Upper lobe of left lung (tissue), 6 donors: ENCODE measurements around the gene TGOLN2. TPM values are rescaled to one million over a fixed set of nuclear protein-coding genes. Genes with fewer than 3 reads are reported as not detected.
A peak's percentile ranks its signal among the peaks of the same experiment; 100 is the strongest.

Experiments
- ATAC-seq, 2 donors: fragments of 200-7000 bp; cut with Tn5 transposase; one replicate each; pipeline ENCODE4 v1.9.1; 2022; ENCODE audit warnings: mild to moderate bottlenecking in 2 of 2, moderate library complexity in 2 of 2; ENCODE audit not compliant: low FRiP score in 2 of 2
- DNase-seq, 2 donors: peaks; one replicate each; pipeline ENCODE4 v3.0.0-alpha.2; 2019 to 2020
- H3K27ac ChIP-seq, 4 donors: fragments of 200-600 bp; sonication (generic); one replicate each; pipeline ENCODE4 v1.5.1; 2016 to 2019
- H3K27me3 ChIP-seq, 4 donors: fragments of 200-600 bp; sonication (generic); one replicate each; pipeline ENCODE4 v1.5.1; 2017 to 2019
- H3K36me3 ChIP-seq, 4 donors: fragments of 200-600 bp; sonication (generic); one replicate each; pipeline ENCODE4 v1.5.1; 2016 to 2019
- H3K4me1 ChIP-seq, 4 donors: fragments of 200-600 bp; sonication (generic); one replicate each; pipeline ENCODE4 v1.5.1; 2018 to 2019
- H3K4me3 ChIP-seq, 4 donors: fragments of 200-600 bp; sonication (generic); one replicate each; pipeline ENCODE4 v1.5.1; 2017 to 2019; ENCODE audit warnings: mild to moderate bottlenecking in 2 of 4, moderate library complexity in 1 of 4
- H3K9me3 ChIP-seq, 4 donors: fragments of 200-600 bp; sonication (generic); one replicate each; pipeline ENCODE4 v1.5.1; 2018 to 2019
- EP300 ChIP-seq, 4 donors: sonication (generic); formaldehyde crosslinking; IDR thresholded peaks; one replicate each; pipeline ENCODE4 v1.5.1; 2017; ENCODE audit warnings: antibody characterized with exemption in 4 of 4, control low read depth in 2 of 4
- POLR2A ChIP-seq, 4 donors: fragments of 450-650 bp; IDR thresholded peaks; one replicate each; pipeline ENCODE4 v1.5.1; 2016 to 2017; ENCODE audit warnings: antibody characterized with exemption in 4 of 4, mild to moderate bottlenecking in 2 of 4
- POLR2AphosphoS5 ChIP-seq, 2 donors: sonication (generic); formaldehyde crosslinking; IDR thresholded peaks; one replicate each; pipeline ENCODE4 v1.5.1; 2017; ENCODE audit warnings: antibody characterized with exemption in 2 of 2
- WGBS, 2 donors: methylation state at CpG; one replicate each; pipeline ENCODE4 v1.1.5; 2017 to 2018; 5-methylcytosine and 5-hydroxymethylcytosine counted together
- total RNA-seq, 6 donors: library from RNA; depleted of rRNA in 4 of 6; stranded (reverse); fragments of >200 nt in 4 of 6; gene quantifications; one replicate each; pipeline versions ENCODE4 v1.1.0 to v1.2.1, GENCODE V29; 2016 to 2021
- TF ChIP-seq, protein P1 (sequence below), 6 experiments: fragments of 450-650 bp in 4 of 6; fragments of 200-600 bp in 2 of 6; sonication (generic) in 2 of 6; IDR thresholded peaks; one replicate each; pipeline ENCODE4 v1.5.1; 2016 to 2019; ENCODE audit warnings: antibody characterized with exemption in 6 of 6
- donor health status: DM: no; HTN: no; CAD: no; lungs with moderate emphysema.
- donor health status: DM: no; HTN: yes; CAD: no; lungs with severe emphysema.

Gene TGOLN2
- total RNA-seq, 6 donors from 2014 or later = 128 to 172 (median 147) TPM

DNA sequence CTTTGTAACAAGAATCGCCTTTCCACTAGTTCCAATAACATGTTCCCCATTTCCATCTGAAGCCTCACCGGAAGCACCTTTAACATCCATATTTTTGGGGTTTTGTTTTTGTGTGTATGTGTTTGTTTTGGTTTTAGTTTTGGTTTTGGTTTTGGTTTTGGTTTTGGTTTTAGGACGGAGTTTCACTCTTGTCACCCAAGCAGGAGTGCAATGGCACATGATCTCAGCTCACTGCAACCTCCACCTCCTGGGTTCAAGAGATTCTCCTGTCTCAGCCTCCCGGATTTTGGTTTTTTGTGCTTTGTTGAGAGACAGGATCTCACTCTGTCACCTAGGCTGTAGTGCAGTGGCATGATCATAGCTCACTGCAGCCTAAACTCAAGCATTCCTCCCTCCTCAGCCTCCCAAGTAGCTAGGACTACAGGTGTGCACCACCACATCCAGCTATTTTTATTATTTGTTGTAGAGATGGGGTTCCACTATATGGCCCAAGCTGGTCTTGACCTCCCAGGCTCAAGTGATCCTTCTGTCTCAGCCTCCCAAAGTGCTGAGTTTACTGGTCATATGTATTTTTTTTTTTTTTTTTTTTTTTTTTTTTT, 36.3 kb downstream of the TGOLN2 start:
- peak overlapping the region in 1 of 4 donors; percentile 1 for H3K4me3 ChIP-seq
- peak overlapping the region in 3 of 4 donors; percentile 33 to 59 (median 54) for H3K27ac ChIP-seq
- peaks cover 4 to 9% (median 7%) of the 10 kb centered on the region in 4 donors for H3K4me1 ChIP-seq
- H3K9me3 ChIP-seq = no peaks in the 10 kb centered on the region
- 59 to 64% methylated on average over 4 of the region's 4 CpGs for WGBS, 2 donors
- DNase-seq = no peak
- no peaks in the 10 kb centered on the region for H3K27me3 ChIP-seq
- TF ChIP-seq POLR2A (IDR thresholded peaks at IDR 0.05) = no peak
- no peak for TF ChIP-seq POLR2AphosphoS5 (IDR thresholded peaks at IDR 0.05)
- TF ChIP-seq EP300 (IDR thresholded peaks at IDR 0.05) = no peak
- TF ChIP-seq, protein P1, sequence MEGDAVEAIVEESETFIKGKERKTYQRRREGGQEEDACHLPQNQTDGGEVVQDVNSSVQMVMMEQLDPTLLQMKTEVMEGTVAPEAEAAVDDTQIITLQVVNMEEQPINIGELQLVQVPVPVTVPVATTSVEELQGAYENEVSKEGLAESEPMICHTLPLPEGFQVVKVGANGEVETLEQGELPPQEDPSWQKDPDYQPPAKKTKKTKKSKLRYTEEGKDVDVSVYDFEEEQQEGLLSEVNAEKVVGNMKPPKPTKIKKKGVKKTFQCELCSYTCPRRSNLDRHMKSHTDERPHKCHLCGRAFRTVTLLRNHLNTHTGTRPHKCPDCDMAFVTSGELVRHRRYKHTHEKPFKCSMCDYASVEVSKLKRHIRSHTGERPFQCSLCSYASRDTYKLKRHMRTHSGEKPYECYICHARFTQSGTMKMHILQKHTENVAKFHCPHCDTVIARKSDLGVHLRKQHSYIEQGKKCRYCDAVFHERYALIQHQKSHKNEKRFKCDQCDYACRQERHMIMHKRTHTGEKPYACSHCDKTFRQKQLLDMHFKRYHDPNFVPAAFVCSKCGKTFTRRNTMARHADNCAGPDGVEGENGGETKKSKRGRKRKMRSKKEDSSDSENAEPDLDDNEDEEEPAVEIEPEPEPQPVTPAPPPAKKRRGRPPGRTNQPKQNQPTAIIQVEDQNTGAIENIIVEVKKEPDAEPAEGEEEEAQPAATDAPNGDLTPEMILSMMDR (IDR thresholded peaks at IDR 0.05) = no peak
- no peak for ATAC-seq
- H3K36me3 ChIP-seq = no peaks in the 10 kb centered on the region

DNA sequence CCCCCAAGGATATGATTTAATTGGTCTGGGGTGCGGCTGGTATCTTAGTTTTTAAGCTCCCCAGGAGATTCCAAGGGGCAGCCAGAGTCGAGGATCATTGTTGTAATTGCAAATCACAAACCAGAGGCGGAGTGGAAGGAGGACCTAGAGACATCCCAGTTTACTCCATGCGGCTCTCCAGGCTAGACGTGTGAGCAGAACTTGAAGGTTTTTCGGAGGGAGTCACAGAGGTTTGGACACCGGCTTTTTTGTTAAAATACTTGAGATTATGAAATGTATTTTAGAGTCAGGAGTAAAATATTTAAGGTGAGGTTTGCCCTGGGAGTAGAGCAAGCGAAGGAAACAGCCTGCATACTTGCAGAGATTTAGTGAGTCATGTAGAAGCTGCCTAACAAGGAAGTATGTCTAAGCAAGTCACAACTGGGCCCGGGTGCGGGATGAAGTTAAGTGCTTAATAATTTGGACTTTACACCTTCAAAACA, 39.5 kb downstream of the TGOLN2 start:
- Histone ChIP-seq H3K4me3 (no peak overlapping the region), H3K4me1 (peaks cover 4 to 16% (median 9%) of the 10 kb centered on the region in 4 donors), H3K27ac (no peak overlapping the region), H3K36me3 (peaks cover 0 to 3% (median 0%) of the 10 kb centered on the region in 4 donors), H3K27me3 (no peaks in the 10 kb centered on the region), H3K9me3 (no peaks in the 10 kb centered on the region)
- ATAC-seq = peak in 1 of 2 donors; percentile 70
- TF ChIP-seq, protein P1 (IDR thresholded peaks at IDR 0.05) = no peak
- TF ChIP-seq EP300 (IDR thresholded peaks at IDR 0.05) (no peak), POLR2A (IDR thresholded peaks at IDR 0.05) (no peak), POLR2AphosphoS5 (IDR thresholded peaks at IDR 0.05) (no peak)
- DNase-seq = no peak
- 80 to 81% methylated on average over 10 of the region's 10 CpGs for WGBS, 2 donors

DNA sequence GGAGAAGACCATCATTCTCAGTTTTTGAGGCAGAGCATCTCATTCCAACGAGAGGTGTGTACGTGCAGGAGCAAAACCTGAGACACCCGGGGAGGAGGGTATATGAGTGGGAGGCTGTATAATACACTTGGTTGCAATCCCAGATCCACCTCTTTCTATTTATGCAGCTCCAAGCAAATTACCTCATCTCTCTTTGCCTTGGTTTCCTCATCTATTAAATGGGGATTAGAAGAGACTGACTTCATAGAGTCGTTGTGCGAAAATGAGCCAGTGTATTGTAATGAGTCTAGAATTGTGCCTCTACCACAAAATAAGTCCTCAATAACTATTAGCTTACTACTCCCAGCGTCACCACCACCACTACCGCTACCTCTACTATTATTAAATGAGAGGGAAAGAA, 40.1 kb downstream of the TGOLN2 start:
- no peaks in the 10 kb centered on the region for H3K27me3 ChIP-seq
- WGBS, 2 donors = 92 to 93% methylated on average over 7 of the region's 7 CpGs
- TF ChIP-seq, protein P1 (IDR thresholded peaks at IDR 0.05) = no peak
- no peak for TF ChIP-seq POLR2A (IDR thresholded peaks at IDR 0.05)
- TF ChIP-seq POLR2AphosphoS5 (IDR thresholded peaks at IDR 0.05) = no peak
- TF ChIP-seq EP300 (IDR thresholded peaks at IDR 0.05) = no peak
- peaks cover 0 to 3% (median 0%) of the 10 kb centered on the region in 4 donors for H3K36me3 ChIP-seq
- DNase-seq (no peak), ATAC-seq (no peak)
- no peaks in the 10 kb centered on the region for H3K9me3 ChIP-seq
- H3K4me3 ChIP-seq = no peak overlapping the region
- peaks cover 4 to 16% (median 9%) of the 10 kb centered on the region in 4 donors for H3K4me1 ChIP-seq
- H3K27ac ChIP-seq = no peak overlapping the region

DNA sequence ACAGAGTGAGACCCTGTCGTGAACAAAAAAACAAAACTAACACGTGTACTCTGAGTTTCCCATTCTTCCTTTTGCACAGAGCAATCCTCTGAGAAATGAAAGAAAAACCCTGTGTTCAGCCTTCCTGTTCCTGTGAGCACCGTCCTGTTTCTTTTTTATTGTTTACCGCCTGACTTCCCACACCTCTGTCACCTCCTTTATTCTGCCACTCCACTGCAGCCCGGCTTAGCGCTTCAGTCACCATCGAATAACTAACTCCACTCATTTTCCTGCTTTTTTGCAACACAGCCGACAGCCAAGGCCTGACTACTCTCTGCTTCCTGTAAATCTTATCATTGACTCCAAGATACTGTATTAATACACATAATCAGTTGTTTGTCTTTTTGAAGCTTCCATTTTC, 40.9 kb downstream of the TGOLN2 start:
- peaks cover 4 to 16% (median 9%) of the 10 kb centered on the region in 4 donors for H3K4me1 ChIP-seq
- 45 to 57% methylated on average over 8 of the region's 8 CpGs for WGBS, 2 donors
- H3K27me3 ChIP-seq = no peaks in the 10 kb centered on the region
- H3K36me3 ChIP-seq = peaks cover 0 to 3% (median 0%) of the 10 kb centered on the region in 4 donors
- H3K27ac ChIP-seq = peak overlapping the region in 2 of 4 donors; percentile 17 to 37
- H3K9me3 ChIP-seq = no peaks in the 10 kb centered on the region
- ATAC-seq (no peak), DNase-seq (no peak)
- H3K4me3 ChIP-seq = no peak overlapping the region
- no peak for TF ChIP-seq EP300 (IDR thresholded peaks at IDR 0.05)
- TF ChIP-seq, protein P1 (IDR thresholded peaks at IDR 0.05) = no peak
- TF ChIP-seq POLR2AphosphoS5 (IDR thresholded peaks at IDR 0.05) = no peak
- no peak for TF ChIP-seq POLR2A (IDR thresholded peaks at IDR 0.05)

DNA sequence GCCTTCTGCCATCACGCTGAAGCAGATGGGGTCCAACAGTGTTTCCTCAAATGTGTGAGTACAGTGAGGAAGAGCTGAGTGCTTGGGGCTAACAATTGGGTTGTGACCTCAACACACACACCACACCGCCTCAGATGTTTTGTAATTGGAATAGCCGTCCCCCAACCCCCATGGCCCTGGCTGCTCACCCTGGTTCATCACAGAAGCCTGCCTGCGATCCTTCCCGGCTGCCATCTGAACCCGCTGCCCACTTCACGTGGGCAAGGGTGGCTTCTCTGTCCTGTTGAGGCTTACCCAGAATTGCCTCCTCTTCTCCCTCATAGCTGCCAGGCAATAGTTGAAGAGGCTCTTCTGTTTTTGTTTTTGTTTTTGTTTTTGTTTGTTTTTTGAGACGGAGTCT, 44.1 kb downstream of the TGOLN2 start:
- DNase-seq (no peak), ATAC-seq (no peak)
- Histone ChIP-seq H3K4me3 (no peak overlapping the region), H3K36me3 (peaks cover 0 to 3% (median 0%) of the 10 kb centered on the region in 4 donors), H3K9me3 (no peaks in the 10 kb centered on the region), H3K27ac (no peak overlapping the region), H3K4me1 (peaks cover 0 to 9% (median 1%) of the 10 kb centered on the region in 4 donors), H3K27me3 (no peaks in the 10 kb centered on the region)
- WGBS, 2 donors = 91% methylated on average over 8 of the region's 8 CpGs
- no peak for TF ChIP-seq EP300 (IDR thresholded peaks at IDR 0.05)
- no peak for TF ChIP-seq POLR2A (IDR thresholded peaks at IDR 0.05)
- TF ChIP-seq, protein P1 (IDR thresholded peaks at IDR 0.05) = no peak
- no peak for TF ChIP-seq POLR2AphosphoS5 (IDR thresholded peaks at IDR 0.05)
